BLaER1 (cell line): ENCODE results near the gene C17orf67.

ENCODE experiments used
- H3K27ac ChIP-seq: shearing (Covaris generic); formaldehyde crosslinking; 2 replicates; pipeline ENCODE4 v1.8.1; 2022
- H3K27me3 ChIP-seq: shearing (Covaris generic); formaldehyde crosslinking; 2 replicates; pipeline ENCODE4 v1.8.1; 2022
- H3K36me3 ChIP-seq: shearing (Covaris generic); formaldehyde crosslinking; 2 replicates; pipeline ENCODE4 v1.8.1; 2022
- H3K4me1 ChIP-seq: shearing (Covaris generic); formaldehyde crosslinking; 2 replicates; pipeline ENCODE4 v1.8.1; 2022
- H3K4me2 ChIP-seq: shearing (Covaris generic); formaldehyde crosslinking; 2 replicates; pipeline ENCODE4 v1.8.1; 2022
- H3K4me3 ChIP-seq: shearing (Covaris generic); formaldehyde crosslinking; 2 replicates; pipeline ENCODE4 v1.8.1; 2022
- H3K9ac ChIP-seq: shearing (Covaris generic); formaldehyde crosslinking; 2 replicates; pipeline ENCODE4 v1.8.1; 2022
- H3K9me3 ChIP-seq: shearing (Covaris generic); formaldehyde crosslinking; 2 replicates; pipeline ENCODE4 v1.8.1; 2022
- H4K20me1 ChIP-seq: shearing (Covaris generic); formaldehyde crosslinking; 2 replicates; pipeline ENCODE4 v1.8.1; 2022
- Cebpa-rat ChIP-seq: shearing (Covaris generic); IDR thresholded peaks from 2 replicates; pipeline ENCODE4 v1.8.1; 2022

The C17orf67 gene

DNA sequence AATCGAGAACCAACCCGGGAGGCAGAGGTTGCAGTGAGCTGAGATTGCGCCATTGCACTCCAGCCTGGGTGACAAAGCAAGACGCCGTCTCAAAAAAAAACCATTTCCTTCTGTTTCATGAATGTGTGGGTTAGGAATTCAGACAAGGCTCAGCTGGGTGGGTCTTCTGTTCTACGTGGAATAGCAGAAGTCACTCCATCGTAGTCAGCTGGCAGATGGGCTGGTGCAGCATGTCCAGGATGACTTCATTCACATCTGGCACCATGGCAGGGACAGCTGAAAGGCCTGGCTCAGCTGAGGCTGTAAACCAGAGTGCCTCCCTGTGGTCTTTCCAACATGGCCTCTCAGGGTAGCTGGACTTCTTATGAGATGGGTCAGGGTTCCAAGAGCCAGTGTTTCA is 89.0 kb downstream of the C17orf67 start:
- Histone ChIP-seq H3K4me1 (peaks cover 44% of the 10 kb centered on the region), H4K20me1 (no peaks in the 10 kb centered on the region), H3K27me3 (no peaks in the 10 kb centered on the region), H3K27ac (no peak overlapping the region), H3K4me3 (no peak overlapping the region), H3K4me2 (no peak overlapping the region), H3K36me3 (peaks cover 17% of the 10 kb centered on the region), H3K9me3 (peaks cover 36% of the 10 kb centered on the region), H3K9ac (no peak overlapping the region)
- no peak for TF ChIP-seq Cebpa-rat

DNA sequence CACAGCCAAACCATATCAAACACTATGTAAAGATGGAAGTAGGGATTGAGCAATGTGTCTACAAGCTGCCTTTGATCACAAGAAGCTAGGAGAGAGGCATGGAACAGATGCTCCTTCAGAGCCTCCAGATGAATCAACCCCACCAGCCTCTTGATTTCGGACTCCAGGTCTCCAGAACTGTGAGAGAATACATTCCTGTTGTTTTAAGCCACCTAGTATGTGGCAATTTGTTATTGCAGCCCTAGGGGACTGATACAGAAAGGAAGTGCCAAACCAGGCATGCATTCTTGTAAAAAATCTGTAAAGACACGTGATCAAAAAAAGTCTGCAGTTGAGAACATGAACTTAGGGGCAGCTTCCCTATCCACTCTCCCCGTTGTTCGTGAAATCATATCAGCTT is 91.1 kb downstream of the C17orf67 start:
- Histone ChIP-seq H3K4me1 (peaks cover 37% of the 10 kb centered on the region), H3K4me3 (no peak overlapping the region), H3K27me3 (no peaks in the 10 kb centered on the region), H3K9me3 (peaks cover 36% of the 10 kb centered on the region), H3K27ac (no peak overlapping the region), H3K36me3 (peaks cover 17% of the 10 kb centered on the region), H3K4me2 (peak overlapping the region; percentile 23), H4K20me1 (no peaks in the 10 kb centered on the region), H3K9ac (no peak overlapping the region)
- no peak for TF ChIP-seq Cebpa-rat
